Mesothelial cell of epicardium (in vitro differentiated cells): Measurements from ENCODE around the gene KDM4B. TPM values are rescaled to one million over a fixed set of nuclear protein-coding genes. Genes with fewer than 3 reads are reported as not detected.
A peak's percentile ranks its signal among the peaks of the same experiment; 100 is the strongest.

Experiments
- DNase-seq, 2 experiments: peaks; one replicate each; pipeline ENCODE4 v3.0.0; 2021; ENCODE audit warnings: low spot score in 2 of 2; ENCODE audit not compliant: unreplicated experiment in 2 of 2
- H3K27ac Mint-ChIP-seq: 2 replicates; pipeline ENCODE4 v1.8.0; 2021; ENCODE audit warnings: mixed read lengths
- H3K27me3 Mint-ChIP-seq: 2 replicates; pipeline ENCODE4 v1.8.0; 2021; ENCODE audit warnings: low read depth, mixed read lengths
- H3K36me3 Mint-ChIP-seq: 2 replicates; pipeline ENCODE4 v1.8.0; 2021; ENCODE audit warnings: mixed read lengths
- H3K4me1 Mint-ChIP-seq: 2 replicates; pipeline ENCODE4 v1.8.0; 2021; ENCODE audit warnings: mixed read lengths
- H3K4me3 Mint-ChIP-seq: 2 replicates; pipeline ENCODE4 v1.8.0; 2021; ENCODE audit warnings: mild to moderate bottlenecking, moderate library complexity, mixed read lengths
- H3K9me3 Mint-ChIP-seq: 2 replicates; pipeline ENCODE4 v1.8.0; 2021; ENCODE audit warnings: mixed read lengths
- total RNA-seq: library from RNA; stranded (reverse); gene quantifications from 3 replicates; pipeline ENCODE4 v1.2.1, GENCODE V29; 2021
- TF ChIP-seq, protein P1 (sequence below): fragments of 200-600 bp; sonication (generic); IDR thresholded peaks from one replicate; pipeline ENCODE4 v1.5.0; 2021; ENCODE audit warnings: antibody characterized with exemption; ENCODE audit not compliant: unreplicated experiment

KDM4B gene
- total RNA-seq, 1 donor from 2014 or later, result 80.5 TPM

DNA sequence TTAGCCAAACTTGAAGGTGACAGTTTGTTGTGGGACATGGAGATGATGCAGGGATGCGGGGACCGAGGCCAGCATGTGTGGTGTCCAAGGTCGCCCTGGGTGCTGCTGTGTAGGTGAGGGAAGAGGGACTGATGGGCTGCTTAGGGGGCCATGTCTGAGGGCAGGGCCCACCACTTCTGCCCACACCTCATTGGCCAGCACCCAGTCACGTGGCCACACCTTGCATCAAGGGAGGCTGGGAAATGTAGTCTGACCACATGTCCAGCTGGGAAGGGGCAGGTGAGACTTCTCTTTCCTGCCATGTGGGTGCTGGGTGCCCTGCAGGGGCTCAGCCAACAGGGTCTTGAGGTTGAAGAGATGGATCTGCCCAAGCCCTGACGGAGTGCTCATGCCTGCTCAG lies 88.9 kb downstream of the KDM4B start:
- Mint-ChIP-seq H3K36me3 (peaks cover 29% of the 10 kb centered on the region), H3K9me3 (peaks cover 2% of the 10 kb centered on the region), H3K27me3 (no peaks in the 10 kb centered on the region), H3K27ac (peak overlapping the region; percentile 50), H3K4me3 (no peak overlapping the region), H3K4me1 (peaks cover 4% of the 10 kb centered on the region)
- TF ChIP-seq, protein P1, sequence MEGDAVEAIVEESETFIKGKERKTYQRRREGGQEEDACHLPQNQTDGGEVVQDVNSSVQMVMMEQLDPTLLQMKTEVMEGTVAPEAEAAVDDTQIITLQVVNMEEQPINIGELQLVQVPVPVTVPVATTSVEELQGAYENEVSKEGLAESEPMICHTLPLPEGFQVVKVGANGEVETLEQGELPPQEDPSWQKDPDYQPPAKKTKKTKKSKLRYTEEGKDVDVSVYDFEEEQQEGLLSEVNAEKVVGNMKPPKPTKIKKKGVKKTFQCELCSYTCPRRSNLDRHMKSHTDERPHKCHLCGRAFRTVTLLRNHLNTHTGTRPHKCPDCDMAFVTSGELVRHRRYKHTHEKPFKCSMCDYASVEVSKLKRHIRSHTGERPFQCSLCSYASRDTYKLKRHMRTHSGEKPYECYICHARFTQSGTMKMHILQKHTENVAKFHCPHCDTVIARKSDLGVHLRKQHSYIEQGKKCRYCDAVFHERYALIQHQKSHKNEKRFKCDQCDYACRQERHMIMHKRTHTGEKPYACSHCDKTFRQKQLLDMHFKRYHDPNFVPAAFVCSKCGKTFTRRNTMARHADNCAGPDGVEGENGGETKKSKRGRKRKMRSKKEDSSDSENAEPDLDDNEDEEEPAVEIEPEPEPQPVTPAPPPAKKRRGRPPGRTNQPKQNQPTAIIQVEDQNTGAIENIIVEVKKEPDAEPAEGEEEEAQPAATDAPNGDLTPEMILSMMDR, result no peak
- no peak for DNase-seq

DNA sequence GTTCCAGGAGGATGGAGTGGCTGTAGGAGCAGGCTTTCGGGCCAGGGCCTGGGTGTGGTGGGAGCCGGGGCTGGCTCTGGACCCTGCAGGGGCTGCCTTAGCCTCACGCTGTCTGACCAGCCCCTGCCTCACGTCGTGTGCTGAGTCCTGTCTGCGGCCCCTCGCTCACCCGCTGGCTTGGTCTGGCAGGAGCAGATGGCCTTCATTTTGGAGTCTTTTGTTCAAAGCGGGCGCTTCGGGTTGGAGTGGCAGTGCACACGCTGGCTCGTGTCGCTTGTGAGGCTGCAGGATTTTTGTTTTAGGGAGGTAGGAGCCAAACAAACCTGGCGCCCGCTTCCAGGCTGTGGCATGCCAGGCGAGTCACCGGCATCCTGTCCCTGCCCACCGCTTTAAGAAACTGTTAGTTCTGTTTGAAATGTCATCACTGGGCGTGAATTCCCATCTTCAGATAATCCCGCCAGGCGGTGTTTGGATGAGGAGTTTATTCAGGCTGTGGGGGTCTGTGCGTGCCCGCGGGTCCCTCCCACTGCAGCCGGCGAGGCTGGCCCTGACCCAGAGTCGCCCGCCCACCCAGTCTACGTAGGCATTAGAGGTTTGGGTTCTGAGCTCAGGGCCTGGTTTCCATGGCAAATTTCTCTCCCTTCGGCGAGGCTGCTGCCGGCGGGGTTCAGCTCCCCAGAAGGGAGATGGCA lies 89.8 kb downstream of the KDM4B start:
- no peaks in the 10 kb centered on the region for H3K27me3 Mint-ChIP-seq
- no peak overlapping the region for H3K27ac Mint-ChIP-seq
- peaks cover 36% of the 10 kb centered on the region for H3K36me3 Mint-ChIP-seq
- H3K4me3 Mint-ChIP-seq, result no peak overlapping the region
- DNase-seq, result no peak
- peaks cover 6% of the 10 kb centered on the region for H3K9me3 Mint-ChIP-seq
- TF ChIP-seq, protein P1, result no peak
- H3K4me1 Mint-ChIP-seq, result peaks cover 4% of the 10 kb centered on the region

DNA sequence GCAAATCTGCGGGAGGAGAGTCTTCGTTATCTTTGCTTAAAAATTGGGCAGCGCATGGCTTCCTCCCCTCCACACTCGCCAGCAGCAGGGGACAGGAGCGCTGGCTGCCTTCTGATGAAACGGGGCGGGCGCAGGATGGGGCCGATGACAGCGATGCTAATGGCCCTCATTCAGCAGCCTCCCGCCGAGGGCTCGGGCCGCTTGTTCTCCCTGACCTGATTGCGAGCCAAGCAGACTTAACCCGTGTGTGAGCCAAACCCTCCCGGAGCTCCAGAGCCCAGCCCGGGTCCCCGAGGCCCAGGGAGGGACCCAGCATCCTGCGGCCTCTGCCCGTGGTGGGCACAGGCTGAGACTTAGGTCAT lies 90.3 kb downstream of the KDM4B start:
- peaks cover 6% of the 10 kb centered on the region for H3K9me3 Mint-ChIP-seq
- TF ChIP-seq, protein P1, result no peak
- no peak overlapping the region for H3K27ac Mint-ChIP-seq
- peaks cover 4% of the 10 kb centered on the region for H3K4me1 Mint-ChIP-seq
- H3K4me3 Mint-ChIP-seq, result no peak overlapping the region
- H3K36me3 Mint-ChIP-seq, result peaks cover 39% of the 10 kb centered on the region
- no peak for DNase-seq
- no peaks in the 10 kb centered on the region for H3K27me3 Mint-ChIP-seq

DNA sequence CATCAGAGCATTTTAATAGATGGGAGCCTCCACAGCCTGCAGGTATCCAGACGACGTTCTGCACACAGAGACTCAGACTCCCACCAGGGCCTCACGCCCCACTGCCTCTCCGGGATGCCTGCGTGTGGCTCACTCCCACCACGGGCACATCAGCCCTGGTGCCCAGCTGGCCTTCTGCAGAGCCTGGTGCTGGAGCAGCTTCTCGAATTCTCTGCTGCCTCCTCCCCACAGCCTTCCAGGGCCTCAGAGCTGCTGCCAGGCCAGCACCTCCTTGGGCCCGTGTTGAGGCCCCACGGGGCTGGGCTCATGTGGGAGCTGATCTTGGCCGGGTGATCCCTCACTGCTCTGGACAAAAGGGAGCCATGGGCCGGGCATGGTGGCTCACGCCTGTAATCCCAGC lies 90.9 kb downstream of the KDM4B start:
- peaks cover 6% of the 10 kb centered on the region for H3K9me3 Mint-ChIP-seq
- H3K27me3 Mint-ChIP-seq, result no peaks in the 10 kb centered on the region
- DNase-seq, result no peak
- TF ChIP-seq, protein P1, result no peak
- H3K27ac Mint-ChIP-seq, result no peak overlapping the region
- H3K36me3 Mint-ChIP-seq, result peaks cover 40% of the 10 kb centered on the region
- H3K4me3 Mint-ChIP-seq, result no peak overlapping the region
- peaks cover 4% of the 10 kb centered on the region for H3K4me1 Mint-ChIP-seq

DNA sequence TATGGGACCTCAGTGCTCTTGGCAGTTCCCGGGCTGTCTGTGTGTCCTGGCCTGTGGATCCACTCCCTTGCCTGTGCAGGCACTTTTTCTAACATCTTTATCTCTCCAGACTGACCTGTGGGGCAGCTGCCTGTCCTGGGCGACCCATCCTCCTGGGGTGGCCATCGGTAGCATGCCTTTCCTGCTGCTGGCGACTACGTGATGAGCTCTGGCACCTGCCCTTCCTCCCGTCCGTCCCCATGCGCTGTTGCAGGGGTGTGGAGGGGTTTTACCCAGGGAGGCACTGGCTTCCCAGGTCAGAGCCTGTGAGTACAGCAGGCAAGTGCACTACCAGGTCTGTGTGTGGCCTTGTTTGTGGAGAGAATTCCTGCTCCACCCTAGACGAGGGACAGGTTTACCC lies 93.3 kb downstream of the KDM4B start:
- no peak overlapping the region for H3K4me3 Mint-ChIP-seq
- no peak for DNase-seq

More for the DNA sequence above, 93.3 kb downstream of the KDM4B start:
- Mint-ChIP-seq H3K4me1 (peaks cover 8% of the 10 kb centered on the region), H3K27ac (no peak overlapping the region), H3K36me3 (peaks cover 36% of the 10 kb centered on the region), H3K9me3 (peaks cover 6% of the 10 kb centered on the region), H3K27me3 (no peaks in the 10 kb centered on the region)
- TF ChIP-seq, protein P1, result no peak
